Measurements from ENCODE around the gene CEP295NL. TPM values are rescaled to one million over a fixed set of nuclear protein-coding genes. Genes with fewer than 3 reads are reported as not detected.

CEP295NL gene
- total and polyA plus RNA-seq, 2 of the 8 experiments (the other 6 are each of a cell fraction or from before 2014, with no cell fraction given) = 0.06 to 2.0 TPM

- no peaks in the 10 kb centered on the region for H3K79me2 ChIP-seq (ENCODE audit: control insufficient read depth in 1 of 2, insufficient read depth in 2 of 2, low read length in 2 of 2)
- no peaks in the 10 kb centered on the region; a peak in 1 of 7 replicates for H3K4me1 ChIP-seq (replicated peaks in 1 of 4; ENCODE audit: control insufficient read depth in 3 of 4, insufficient read depth in 4 of 4, low read length in 3 of 4)
- H3K18ac ChIP-seq (ENCODE audit: extremely low read depth, low read length) = no peak overlapping the region
- no peak overlapping the region for H3K4me3 ChIP-seq (ENCODE audit: extremely low read depth in 1 of 4, insufficient read depth in 2 of 4, low read depth in 3 of 4, low read length in 4 of 4)
- no peaks in the 10 kb centered on the region for H3K9me3 ChIP-seq (ENCODE audit: insufficient read depth in 2 of 2, low read depth in 1 of 2, low read length in 1 of 2)
- no peaks in the 10 kb centered on the region for H3K79me1 ChIP-seq (ENCODE audit: low read depth, low read length)
- no peak overlapping the region for H3K27ac ChIP-seq (ENCODE audit: low read depth, low read length)
- H2BK15ac ChIP-seq (ENCODE audit: low read length) = no peak overlapping the region
- no peaks in the 10 kb centered on the region for H4K20me1 ChIP-seq (replicated peaks in 1 of 2; ENCODE audit: control insufficient read depth in 1 of 2, insufficient read depth in 2 of 2, low read length in 2 of 2)
- no peak overlapping the region for H3K56ac ChIP-seq (replicated peaks; ENCODE audit: insufficient read length, low read depth, low read length)
- H4K5ac ChIP-seq (ENCODE audit: insufficient read length, low read depth, low read length) = no peak overlapping the region
- no peak overlapping the region for H2BK120ac ChIP-seq (replicated peaks; ENCODE audit: low read depth, low read length)
- FAIRE-seq = no peak
- H3K4me2 ChIP-seq (ENCODE audit: insufficient read depth in 1 of 2, low read depth in 2 of 2, low read length in 2 of 2) = no peak overlapping the region
- H3K9ac ChIP-seq (replicated peaks in 1 of 4; ENCODE audit: extremely low read depth in 1 of 4, low read depth in 3 of 4, low read length in 3 of 4) = no peak overlapping the region
- H3K36me3 ChIP-seq (ENCODE audit: control insufficient read depth in 2 of 4, insufficient read depth in 4 of 4, low read length in 3 of 4) = peaks cover 0 to 6% (median 2%) of the 10 kb centered on the region in 4 experiments; a peak in 5 of 8 replicates
- no peak overlapping the region for H2AK5ac ChIP-seq (ENCODE audit: low read depth, low read length)
- 95% methylated on average over 23 of the region's 25 CpGs; no CpG with 5 or more reads in 1 of the 2 experiments for WGBS, 2 experiments (ENCODE audit: extremely low coverage in 1 of 2, insufficient coverage in 1 of 2, insufficient read length in 1 of 2, insufficient replicate concordance in 2 of 2, low coverage in 1 of 2, low lambda C conversion rate in 2 of 2, missing lambda C conversion rate in 1 of 2)
- ChIA-PET POLR2A (ENCODE audit: partially characterized antibody) (interaction anchor here (1.0 to 1.6 kb wide), 2 partner anchors 16 to 28 kb away, joined by 3 read pairs; partner anchors contain the start of gene USP36), CTCF (ENCODE audit: partially characterized antibody) (interaction anchor here (1.1 to 4.9 kb wide), 4 partner anchors 10 to 245 kb away, joined by 3 to 31 read pairs (median 6); no protein-coding TSS in a partner anchor)
- H4K8ac ChIP-seq (ENCODE audit: extremely low read depth, insufficient read depth, low read length) = no peak overlapping the region; the same call in 1 of the 2 replicates
- H2AFZ ChIP-seq (ENCODE audit: low read length) = no peak overlapping the region
- H2BK20ac ChIP-seq (ENCODE audit: low read length) = no peak overlapping the region
- H3K14ac ChIP-seq (ENCODE audit: insufficient read length) = no peak overlapping the region
- no peaks in the 10 kb centered on the region for H3K27me3 ChIP-seq (replicated peaks in 1 of 4; ENCODE audit: control insufficient read depth in 3 of 4, extremely low read depth in 1 of 4, insufficient read depth in 3 of 4, low read length in 3 of 4)
- no peak overlapping the region for H2BK5ac ChIP-seq (ENCODE audit: low read depth, low read length)
- no peak overlapping the region for H3K4ac ChIP-seq (replicated peaks; ENCODE audit: insufficient read length, low read depth, low read length)
- no peaks in the 10 kb centered on the region for H3K23me2 ChIP-seq (ENCODE audit: low read depth, low read length)
- no peak overlapping the region for H2BK12ac ChIP-seq (ENCODE audit: low read depth, low read length)
- no peak overlapping the region for H3K23ac ChIP-seq (ENCODE audit: insufficient read length)
- H4K91ac ChIP-seq (replicated peaks; ENCODE audit: insufficient read length, low read length) = no peak overlapping the region
- DNase-seq (ENCODE audit: low read depth in 1 of 2, low spot score in 2 of 2) = no peak
- TF ChIP-seq SIN3A (conservative IDR thresholded peaks at IDR 0.05 in 1 of 2, IDR thresholded peaks at IDR 0.05 in 1 of 2; ENCODE audit: low read depth in 1 of 2, low read length in 2 of 2) = no peak
- TF ChIP-seq CHD1 (IDR thresholded peaks at IDR 0.05; ENCODE audit: low read depth, low read length) = no peak
- no peak for TF ChIP-seq TAF7 (optimal IDR thresholded peaks at IDR 0.05; ENCODE audit: borderline replicate concordance, low read depth, low read length)
- no peak for TF ChIP-seq RXRA (IDR thresholded peaks at IDR 0.05; ENCODE audit: insufficient read depth, low read depth, low read length)
- TF ChIP-seq HDAC2 (IDR thresholded peaks at IDR 0.05; ENCODE audit: borderline replicate concordance in 1 of 2, low read depth in 2 of 2, low read length in 2 of 2) = no peak
- no peak for TF ChIP-seq CTCF (IDR thresholded peaks at IDR 0.05; ENCODE audit: control extremely low read depth in 1 of 3, insufficient read depth in 1 of 3, low read depth in 1 of 3, low read length in 3 of 3)
- TF ChIP-seq SP4 (IDR thresholded peaks at IDR 0.05; ENCODE audit: low read length) = no peak
- TF ChIP-seq SIX5 (IDR thresholded peaks at IDR 0.05; ENCODE audit: low read depth, low read length) = no peak
- no peak for TF ChIP-seq POLR2AphosphoS5 (IDR thresholded peaks at IDR 0.05; ENCODE audit: low read depth, low read length)
- TF ChIP-seq JUND (IDR thresholded peaks at IDR 0.05; ENCODE audit: low read length) = no peak
These were observed 47.3 kb downstream of the CEP295NL start for GRCh38 chr17:78855561-78856165.

Data from H1 (cell line).